Mucosa of descending colon (tissue), 3 donors: Measurements from ENCODE around the gene AGO1. TPM values are rescaled to one million over a fixed set of nuclear protein-coding genes. Genes with fewer than 3 reads are reported as not detected.
A peak's percentile ranks its signal among the peaks of the same experiment; 100 is the strongest.

Experiments used
- ATAC-seq: fragments of 200-7000 bp; cut with Tn5 transposase; one replicate; pipeline ENCODE4 v1.9.1; 2020; ENCODE audit warnings: mild to moderate bottlenecking, moderate library complexity
- DNase-seq, 3 donors: peaks; one replicate each; pipeline ENCODE4 v3.0.0-alpha.2; 2020
- H3K36me3 ChIP-seq: fragments of 200-600 bp; one replicate; pipeline ENCODE4 v1.8.0; 2021; ENCODE audit warnings: low read depth, mild to moderate bottlenecking
- H3K4me1 ChIP-seq: fragments of 200-600 bp; one replicate; pipeline ENCODE4 v1.8.0; 2021; ENCODE audit warnings: low read depth, mild to moderate bottlenecking
- H3K4me3 ChIP-seq: fragments of 200-600 bp; one replicate; pipeline ENCODE4 v1.8.0; 2021; ENCODE audit warnings: mild to moderate bottlenecking
- H3K9me3 ChIP-seq: fragments of 200-600 bp; one replicate; pipeline ENCODE4 v1.8.0; 2021; ENCODE audit warnings: mild to moderate bottlenecking
- CTCF ChIP-seq: fragments of 200-600 bp; IDR thresholded peaks from one replicate; pipeline ENCODE4 v1.8.0; 2022; ENCODE audit warnings: antibody characterized with exemption, mild to moderate bottlenecking
- intact Hi-C, 2 donors: fragments of 100-400 bp; cut with DNase I in 1 of 2; cut with micrococcal nuclease in 1 of 2; formaldehyde crosslinking; loops; one replicate each; pipeline versions ENCODE4 v1.11.0 to v1.11.1; 2022; cut with DNase I, micrococcal nuclease
- total RNA-seq, 3 donors: library from RNA; stranded (reverse); fragmentation: NEBNext Ultra II Directional in 2 of 3; extraction: Animal tissue kit (Norgen Biotek cat#: 25700) in 2 of 3; gene quantifications; one replicate each; pipeline versions ENCODE4 v1.2.1 to v1.2.4, GENCODE V29; 2021 to 2023
- donor health status: DM: no; HTN: no; CAD: no; lungs with moderate emphysema.
- donor health status: DM: no; HTN: no; CAD: no.
- donor health status: DM: no; HTN: yes; CAD: no.

Gene AGO1
- total RNA-seq, 3 donors from 2014 or later, result 28.6 to 32.0 (median 29.4) TPM

- ATAC-seq (no peak), DNase-seq (peak in 1 of 3 donors; percentile 50)
- Histone ChIP-seq H3K4me3 (no peak overlapping the region), H3K36me3 (no peaks in the 10 kb centered on the region), H3K9me3 (no peaks in the 10 kb centered on the region), H3K4me1 (no peaks in the 10 kb centered on the region)
- intact Hi-C loops, result no loop called here
- no peak for TF ChIP-seq CTCF
These were observed 25.2 kb upstream of the AGO1 start for GRCh38 chr1:35857830-35858229.

GRCh38 chr1:35860696-35861095 lies 22.3 kb upstream of the AGO1 start:
- Histone ChIP-seq H3K4me1 (no peaks in the 10 kb centered on the region), H3K4me3 (no peak overlapping the region), H3K36me3 (no peaks in the 10 kb centered on the region), H3K9me3 (no peaks in the 10 kb centered on the region)
- ATAC-seq, result no peak
- no peak for DNase-seq
- TF ChIP-seq CTCF, result no peak
- intact Hi-C loops, result no loop called here

- no peak for TF ChIP-seq CTCF
- H3K36me3 ChIP-seq, result no peaks in the 10 kb centered on the region
- no peaks in the 10 kb centered on the region for H3K9me3 ChIP-seq
- ATAC-seq (no peak), DNase-seq (no peak)
- no peaks in the 10 kb centered on the region for H3K4me1 ChIP-seq
- intact Hi-C loops, result no loop called here
- H3K4me3 ChIP-seq, result no peak overlapping the region
These were observed 19.9 kb upstream of the AGO1 start for GRCh38 chr1:35863136-35863535.

DNA sequence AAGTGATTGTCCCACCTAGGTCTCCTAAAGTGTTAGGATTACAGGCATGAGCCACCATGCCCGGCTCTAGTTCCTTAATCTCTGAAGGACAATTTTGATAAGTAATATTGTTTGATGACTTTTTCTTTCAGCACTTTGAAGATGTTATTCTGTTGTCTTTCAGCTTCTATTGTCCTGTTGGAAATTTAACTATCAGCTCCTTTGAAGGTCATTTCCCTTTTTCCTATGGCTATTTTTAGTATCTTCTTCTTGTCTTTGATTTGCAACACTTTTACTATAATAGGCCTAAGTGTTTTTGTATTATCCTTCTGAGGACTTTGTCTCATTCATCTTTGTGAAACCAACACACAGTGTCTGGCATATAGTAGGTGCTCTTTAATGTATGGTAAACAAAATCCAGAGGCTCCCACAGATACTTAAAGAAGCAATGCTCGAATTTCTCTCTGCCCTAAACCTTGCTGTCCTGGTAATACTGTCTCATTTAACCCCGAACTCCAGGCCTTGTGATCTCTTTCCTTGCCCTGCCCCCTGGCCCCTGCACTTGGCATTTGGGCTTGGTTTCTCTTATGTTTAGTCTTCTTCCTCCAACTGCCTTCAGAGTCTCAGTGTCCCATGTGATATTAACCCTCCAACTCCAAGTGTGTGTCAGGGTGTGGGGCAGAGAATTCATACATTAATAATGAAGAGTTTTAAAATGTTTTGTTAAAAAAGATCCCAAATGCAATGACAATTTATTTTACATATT lies 19.0 kb upstream of the AGO1 start:
- H3K36me3 ChIP-seq, result no peaks in the 10 kb centered on the region
- no peak overlapping the region for H3K4me3 ChIP-seq
- no peak for TF ChIP-seq CTCF
- ATAC-seq, result no peak
- no peak for DNase-seq
- H3K9me3 ChIP-seq, result no peaks in the 10 kb centered on the region
- H3K4me1 ChIP-seq, result no peaks in the 10 kb centered on the region
- intact Hi-C loops, result no loop called here

DNA sequence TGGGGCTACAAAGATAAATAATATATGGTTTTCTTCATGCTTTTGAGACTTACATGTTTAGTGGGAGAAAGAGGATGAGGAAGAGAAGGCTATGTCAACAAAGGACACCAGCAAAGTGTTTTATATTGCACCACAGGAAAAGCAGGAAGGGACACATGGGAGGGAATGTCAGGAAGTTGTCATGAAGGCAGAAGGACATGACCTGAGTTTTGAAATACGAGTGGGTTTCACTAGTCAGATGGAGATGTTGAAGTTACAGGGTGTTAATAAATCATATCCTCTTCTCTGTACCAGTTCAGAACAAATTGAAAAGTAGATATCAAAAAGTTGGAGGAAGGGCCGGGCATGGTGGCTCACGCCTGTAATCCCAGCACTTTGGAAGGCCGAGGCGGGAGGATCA lies 18.2 kb upstream of the AGO1 start:
- intact Hi-C loops, result no loop called here
- no peaks in the 10 kb centered on the region for H3K4me1 ChIP-seq

More for the DNA sequence above, 18.2 kb upstream of the AGO1 start:
- DNase-seq (no peak), ATAC-seq (no peak)
- TF ChIP-seq CTCF, result no peak
- Histone ChIP-seq H3K4me3 (no peak overlapping the region), H3K9me3 (no peaks in the 10 kb centered on the region), H3K36me3 (no peaks in the 10 kb centered on the region)
